Measurements from ENCODE around the gene PMVK.

- TF ChIP-seq CTCF (IDR thresholded peaks at IDR 0.05; ENCODE audit: poor library complexity, severe bottlenecking) (no peak), EP300 (conservative IDR thresholded peaks at IDR 0.05; ENCODE audit: poor library complexity, severe bottlenecking) (no peak), RAD21 (conservative IDR thresholded peaks at IDR 0.05) (no peak), POLR2AphosphoS5 (IDR thresholded peaks at IDR 0.05) (no peak), SMC3 (conservative IDR thresholded peaks at IDR 0.05; ENCODE audit: poor library complexity) (no peak)
Observed at GRCh38 chr1:154960446-154961136, 24.1 kb upstream of the PMVK start.
